ENCODE data around the gene ADI1.

Gene ADI1

DNA sequence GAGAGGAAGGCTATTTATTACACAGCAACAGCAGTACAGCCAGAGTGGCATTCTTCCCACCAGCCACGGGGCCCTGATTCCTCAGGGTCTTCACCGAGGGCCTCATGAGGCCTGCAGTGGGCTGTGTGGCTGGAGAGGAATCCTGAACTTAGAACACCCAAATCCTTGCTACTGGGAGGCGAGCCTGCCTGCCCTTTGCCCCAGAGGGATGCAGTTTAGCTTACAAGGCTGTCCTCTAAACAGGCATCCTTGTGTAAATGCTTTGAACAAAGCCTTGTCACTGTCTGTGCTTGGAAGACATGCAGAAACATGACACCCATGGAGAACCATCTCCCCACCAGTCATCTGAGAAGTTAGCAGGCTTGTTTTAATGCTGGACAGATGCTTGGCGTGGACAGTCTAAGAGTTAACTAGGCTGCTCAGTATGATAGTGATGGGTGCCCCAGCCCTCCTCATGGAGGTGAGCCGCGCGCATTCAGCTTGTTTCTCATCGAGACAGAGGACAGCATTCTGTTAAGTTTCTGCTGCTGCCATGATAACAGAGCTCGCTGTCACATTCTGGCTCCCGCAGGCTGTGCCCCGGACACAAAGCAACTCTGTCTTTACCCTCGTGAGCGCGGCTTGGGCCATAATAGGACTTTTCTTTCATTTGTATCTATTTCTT, 42.9 kb downstream of the ADI1 start:
- H3K27ac ChIP-seq (ENCODE audit: low read depth, low read length), result no peak overlapping the region
- no peak overlapping the region for H3K4me3 ChIP-seq (ENCODE audit: insufficient read depth, low read length, poor library complexity, severe bottlenecking)
- H3F3A ChIP-seq (ENCODE audit: insufficient read depth), result peaks cover 6% of the 10 kb centered on the region; the same call in 1 of the 2 replicates
- no peaks in the 10 kb centered on the region; the same call in 1 of the 2 replicates for H3K36me3 ChIP-seq (ENCODE audit: low read length)
- no peak overlapping the region for H2AFZ ChIP-seq (ENCODE audit: low read depth, low read length, severe bottlenecking)
- TF ChIP-seq EZH2phosphoT487 (conservative IDR thresholded peaks at IDR 0.05; ENCODE audit: low read length), result no peak
- TF ChIP-seq, protein P1, sequence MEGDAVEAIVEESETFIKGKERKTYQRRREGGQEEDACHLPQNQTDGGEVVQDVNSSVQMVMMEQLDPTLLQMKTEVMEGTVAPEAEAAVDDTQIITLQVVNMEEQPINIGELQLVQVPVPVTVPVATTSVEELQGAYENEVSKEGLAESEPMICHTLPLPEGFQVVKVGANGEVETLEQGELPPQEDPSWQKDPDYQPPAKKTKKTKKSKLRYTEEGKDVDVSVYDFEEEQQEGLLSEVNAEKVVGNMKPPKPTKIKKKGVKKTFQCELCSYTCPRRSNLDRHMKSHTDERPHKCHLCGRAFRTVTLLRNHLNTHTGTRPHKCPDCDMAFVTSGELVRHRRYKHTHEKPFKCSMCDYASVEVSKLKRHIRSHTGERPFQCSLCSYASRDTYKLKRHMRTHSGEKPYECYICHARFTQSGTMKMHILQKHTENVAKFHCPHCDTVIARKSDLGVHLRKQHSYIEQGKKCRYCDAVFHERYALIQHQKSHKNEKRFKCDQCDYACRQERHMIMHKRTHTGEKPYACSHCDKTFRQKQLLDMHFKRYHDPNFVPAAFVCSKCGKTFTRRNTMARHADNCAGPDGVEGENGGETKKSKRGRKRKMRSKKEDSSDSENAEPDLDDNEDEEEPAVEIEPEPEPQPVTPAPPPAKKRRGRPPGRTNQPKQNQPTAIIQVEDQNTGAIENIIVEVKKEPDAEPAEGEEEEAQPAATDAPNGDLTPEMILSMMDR (IDR thresholded peaks at IDR 0.05; ENCODE audit: insufficient read depth, low read length, poor library complexity, severe bottlenecking), result no peak
- no peak overlapping the region for H3K9ac ChIP-seq (ENCODE audit: low read length)
- no peak overlapping the region for H3K4me2 ChIP-seq (ENCODE audit: low read depth, low read length, poor library complexity, severe bottlenecking)
- no peaks in the 10 kb centered on the region for H3K79me2 ChIP-seq (ENCODE audit: insufficient read depth, low read length)
- H3K9me2 ChIP-seq (replicated peaks; ENCODE audit: insufficient read depth, low read length), result no peaks in the 10 kb centered on the region
- H3K9me3 ChIP-seq (ENCODE audit: insufficient read depth, low read length), result no peaks in the 10 kb centered on the region
- H3K27me3 ChIP-seq (ENCODE audit: low read length), result no peaks in the 10 kb centered on the region
- no peaks in the 10 kb centered on the region for H4K20me1 ChIP-seq (ENCODE audit: low read depth, low read length)

DNA sequence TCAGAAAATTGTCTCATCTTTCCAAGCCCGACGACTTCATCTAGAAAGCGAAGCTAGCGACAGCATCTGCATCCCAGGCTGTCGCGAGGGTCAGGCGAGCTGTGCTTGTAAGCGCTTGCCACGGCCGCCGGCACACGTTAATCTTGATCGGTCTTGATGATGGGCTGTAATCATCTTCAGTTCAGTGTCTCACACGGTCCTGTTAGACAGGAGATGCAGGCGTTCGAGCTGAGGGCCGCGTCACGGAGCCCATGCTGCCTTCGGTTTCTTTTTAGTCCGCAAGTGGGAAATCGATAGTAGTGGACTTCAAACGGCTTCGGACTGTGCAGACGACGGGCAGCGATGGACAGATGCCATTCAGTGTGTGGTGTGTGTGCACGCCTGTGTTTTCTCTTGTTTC, 43.6 kb downstream of the ADI1 start:
- peaks cover 6% of the 10 kb centered on the region; the same call in 1 of the 2 replicates for H3F3A ChIP-seq (ENCODE audit: insufficient read depth)
- no peak overlapping the region for H3K9ac ChIP-seq (ENCODE audit: low read length)
- no peaks in the 10 kb centered on the region for H4K20me1 ChIP-seq (ENCODE audit: low read depth, low read length)
- H3K27ac ChIP-seq (ENCODE audit: low read depth, low read length), result no peak overlapping the region
- no peak overlapping the region for H2AFZ ChIP-seq (ENCODE audit: low read depth, low read length, severe bottlenecking)
- TF ChIP-seq, protein P1 (IDR thresholded peaks at IDR 0.05; ENCODE audit: insufficient read depth, low read length, poor library complexity, severe bottlenecking), result no peak
- TF ChIP-seq EZH2phosphoT487 (conservative IDR thresholded peaks at IDR 0.05; ENCODE audit: low read length), result no peak
- no peaks in the 10 kb centered on the region for H3K79me2 ChIP-seq (ENCODE audit: insufficient read depth, low read length)
- no peak overlapping the region for H3K4me3 ChIP-seq (ENCODE audit: insufficient read depth, low read length, poor library complexity, severe bottlenecking)
- no peak overlapping the region for H3K4me2 ChIP-seq (ENCODE audit: low read depth, low read length, poor library complexity, severe bottlenecking)
- no peaks in the 10 kb centered on the region; the same call in 1 of the 2 replicates for H3K36me3 ChIP-seq (ENCODE audit: low read length)
- H3K9me3 ChIP-seq (ENCODE audit: insufficient read depth, low read length), result no peaks in the 10 kb centered on the region
- H3K9me2 ChIP-seq (replicated peaks; ENCODE audit: insufficient read depth, low read length), result no peaks in the 10 kb centered on the region
- no peaks in the 10 kb centered on the region for H3K27me3 ChIP-seq (ENCODE audit: low read length)

DNA sequence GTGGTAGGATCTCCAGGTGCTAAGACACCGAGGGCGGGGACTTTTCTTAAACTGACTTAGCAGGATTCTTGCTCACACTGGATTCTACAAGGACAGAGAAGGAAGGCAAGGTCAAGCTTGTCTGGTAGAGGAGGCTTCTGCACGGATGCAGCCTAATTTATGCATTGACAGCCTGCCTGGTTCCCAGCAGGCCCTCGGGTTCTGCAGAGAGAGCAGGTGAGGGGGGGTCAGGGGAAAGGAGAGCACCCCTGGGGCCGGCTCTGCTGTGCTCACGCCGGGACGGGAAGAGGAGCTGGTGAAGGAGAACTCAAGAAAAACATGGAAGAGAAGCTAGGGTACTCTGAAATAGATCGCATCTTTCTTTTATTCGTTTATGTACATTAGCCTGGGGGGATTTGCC, 46.4 kb downstream of the ADI1 start:
- Histone ChIP-seq H3K27ac (ENCODE audit: low read depth, low read length) (no peak overlapping the region), H2AFZ (ENCODE audit: low read depth, low read length, severe bottlenecking) (no peak overlapping the region), H3F3A (ENCODE audit: insufficient read depth) (no peaks in the 10 kb centered on the region), H3K79me2 (ENCODE audit: insufficient read depth, low read length) (no peaks in the 10 kb centered on the region), H3K4me3 (ENCODE audit: insufficient read depth, low read length, poor library complexity, severe bottlenecking) (no peak overlapping the region), H3K27me3 (ENCODE audit: low read length) (no peaks in the 10 kb centered on the region), H3K9me3 (ENCODE audit: insufficient read depth, low read length) (no peaks in the 10 kb centered on the region), H3K9me2 (replicated peaks; ENCODE audit: insufficient read depth, low read length) (no peaks in the 10 kb centered on the region), H3K4me2 (ENCODE audit: low read depth, low read length, poor library complexity, severe bottlenecking) (no peak overlapping the region), H4K20me1 (ENCODE audit: low read depth, low read length) (no peaks in the 10 kb centered on the region), H3K36me3 (ENCODE audit: low read length) (no peaks in the 10 kb centered on the region; the same call in 1 of the 2 replicates), H3K9ac (ENCODE audit: low read length) (no peak overlapping the region)
- TF ChIP-seq, protein P1 (IDR thresholded peaks at IDR 0.05; ENCODE audit: insufficient read depth, low read length, poor library complexity, severe bottlenecking), result no peak
- no peak for TF ChIP-seq EZH2phosphoT487 (conservative IDR thresholded peaks at IDR 0.05; ENCODE audit: low read length)
